ENCODE measurements around the gene PNPLA2.

Gene PNPLA2

DNA sequence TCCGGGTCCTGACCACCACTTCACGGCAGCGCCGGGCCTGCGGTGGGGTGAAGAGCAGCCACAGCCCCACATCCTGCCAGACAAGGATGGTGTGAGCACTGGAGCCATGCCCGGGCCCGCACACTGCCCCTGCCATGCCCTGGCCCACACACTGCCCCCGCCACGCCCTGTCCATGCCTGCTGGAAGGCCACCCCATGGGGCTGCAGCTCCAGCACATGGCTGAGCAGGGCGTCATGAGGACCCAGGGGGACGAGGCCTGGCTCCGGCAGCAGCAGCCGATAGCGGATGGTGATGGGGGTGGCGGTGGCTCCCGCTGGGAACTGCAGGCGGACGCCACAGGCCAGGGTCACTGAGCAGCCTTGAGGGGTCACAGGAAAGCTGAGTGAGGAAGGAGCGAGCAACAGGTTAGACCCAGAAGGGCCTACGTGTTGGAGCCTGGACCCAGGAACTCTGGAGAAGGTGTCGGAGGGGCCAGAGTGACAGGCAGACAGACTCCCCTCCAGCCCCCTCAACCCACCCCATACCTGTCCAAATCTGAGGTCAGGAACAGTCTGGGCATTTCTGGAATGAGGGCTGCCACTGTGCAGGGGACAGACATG lies 16.6 kb upstream of the PNPLA2 start:
- TF ChIP-seq TAF1 (IDR thresholded peaks at IDR 0.05; ENCODE audit: borderline replicate concordance, insufficient read depth, low read length) (no peak), SIN3A (IDR thresholded peaks at IDR 0.05; ENCODE audit: borderline replicate concordance, insufficient read depth, low read length) (no peak), POLR2AphosphoS5 (IDR thresholded peaks at IDR 0.05; ENCODE audit: low read depth, low read length) (no peak), FOXP2 (optimal IDR thresholded peaks at IDR 0.05; ENCODE audit: borderline replicate concordance, extremely low read depth, extremely low read length, insufficient read depth) (no peak)
- TF ChIP-seq, protein P1, sequence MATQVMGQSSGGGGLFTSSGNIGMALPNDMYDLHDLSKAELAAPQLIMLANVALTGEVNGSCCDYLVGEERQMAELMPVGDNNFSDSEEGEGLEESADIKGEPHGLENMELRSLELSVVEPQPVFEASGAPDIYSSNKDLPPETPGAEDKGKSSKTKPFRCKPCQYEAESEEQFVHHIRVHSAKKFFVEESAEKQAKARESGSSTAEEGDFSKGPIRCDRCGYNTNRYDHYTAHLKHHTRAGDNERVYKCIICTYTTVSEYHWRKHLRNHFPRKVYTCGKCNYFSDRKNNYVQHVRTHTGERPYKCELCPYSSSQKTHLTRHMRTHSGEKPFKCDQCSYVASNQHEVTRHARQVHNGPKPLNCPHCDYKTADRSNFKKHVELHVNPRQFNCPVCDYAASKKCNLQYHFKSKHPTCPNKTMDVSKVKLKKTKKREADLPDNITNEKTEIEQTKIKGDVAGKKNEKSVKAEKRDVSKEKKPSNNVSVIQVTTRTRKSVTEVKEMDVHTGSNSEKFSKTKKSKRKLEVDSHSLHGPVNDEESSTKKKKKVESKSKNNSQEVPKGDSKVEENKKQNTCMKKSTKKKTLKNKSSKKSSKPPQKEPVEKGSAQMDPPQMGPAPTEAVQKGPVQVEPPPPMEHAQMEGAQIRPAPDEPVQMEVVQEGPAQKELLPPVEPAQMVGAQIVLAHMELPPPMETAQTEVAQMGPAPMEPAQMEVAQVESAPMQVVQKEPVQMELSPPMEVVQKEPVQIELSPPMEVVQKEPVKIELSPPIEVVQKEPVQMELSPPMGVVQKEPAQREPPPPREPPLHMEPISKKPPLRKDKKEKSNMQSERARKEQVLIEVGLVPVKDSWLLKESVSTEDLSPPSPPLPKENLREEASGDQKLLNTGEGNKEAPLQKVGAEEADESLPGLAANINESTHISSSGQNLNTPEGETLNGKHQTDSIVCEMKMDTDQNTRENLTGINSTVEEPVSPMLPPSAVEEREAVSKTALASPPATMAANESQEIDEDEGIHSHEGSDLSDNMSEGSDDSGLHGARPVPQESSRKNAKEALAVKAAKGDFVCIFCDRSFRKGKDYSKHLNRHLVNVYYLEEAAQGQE (IDR thresholded peaks at IDR 0.05; ENCODE audit: insufficient read depth in 1 of 2, low read depth in 2 of 2, low read length in 2 of 2), result no peak

DNA sequence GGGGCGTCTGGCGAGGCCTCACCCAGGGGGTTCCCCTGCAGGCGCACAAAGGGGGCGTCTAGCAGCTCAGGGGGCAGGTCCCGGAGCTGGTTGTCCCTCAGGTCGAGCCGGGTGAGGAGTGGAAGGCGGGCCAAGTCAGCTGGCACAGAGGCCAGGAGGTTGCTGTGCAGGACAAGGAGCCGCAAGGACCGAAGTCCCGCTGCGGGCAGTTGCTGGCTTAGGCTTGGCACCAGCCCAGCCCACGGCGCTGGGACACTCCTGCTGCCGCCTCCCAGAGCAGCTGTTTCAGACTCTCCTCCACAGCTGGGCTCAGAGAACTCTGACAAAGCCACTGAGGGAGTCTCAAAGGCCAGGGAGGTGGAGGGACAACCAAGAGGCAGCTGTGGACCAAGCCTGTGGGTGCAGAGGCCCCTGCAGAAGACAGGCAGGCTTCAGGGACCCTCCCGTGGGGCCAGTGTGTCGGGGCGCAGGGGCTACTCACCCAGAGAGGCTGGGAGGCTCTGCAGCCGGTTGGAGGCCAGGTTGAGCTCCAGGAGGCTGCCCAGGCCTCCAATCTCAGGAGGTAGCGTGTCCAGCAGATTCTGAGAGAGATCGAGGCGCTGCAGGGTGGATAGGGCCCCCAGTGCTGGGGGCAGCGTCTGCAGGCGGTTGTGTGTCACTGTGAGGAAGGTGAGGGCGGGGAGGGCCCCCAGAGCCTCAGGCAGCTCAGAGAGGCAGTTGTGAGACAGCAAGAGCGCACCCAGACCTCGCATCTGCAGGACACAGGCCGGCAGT lies 15.8 kb upstream of the PNPLA2 start:
- TF ChIP-seq SIN3A (IDR thresholded peaks at IDR 0.05; ENCODE audit: borderline replicate concordance, insufficient read depth, low read length) (no peak), TAF1 (IDR thresholded peaks at IDR 0.05; ENCODE audit: borderline replicate concordance, insufficient read depth, low read length) (no peak), POLR2AphosphoS5 (IDR thresholded peaks at IDR 0.05; ENCODE audit: low read depth, low read length) (no peak), FOXP2 (optimal IDR thresholded peaks at IDR 0.05; ENCODE audit: borderline replicate concordance, extremely low read depth, extremely low read length, insufficient read depth) (no peak)
- TF ChIP-seq, protein P1 (IDR thresholded peaks at IDR 0.05; ENCODE audit: insufficient read depth in 1 of 2, low read depth in 2 of 2, low read length in 2 of 2), result no peak

DNA sequence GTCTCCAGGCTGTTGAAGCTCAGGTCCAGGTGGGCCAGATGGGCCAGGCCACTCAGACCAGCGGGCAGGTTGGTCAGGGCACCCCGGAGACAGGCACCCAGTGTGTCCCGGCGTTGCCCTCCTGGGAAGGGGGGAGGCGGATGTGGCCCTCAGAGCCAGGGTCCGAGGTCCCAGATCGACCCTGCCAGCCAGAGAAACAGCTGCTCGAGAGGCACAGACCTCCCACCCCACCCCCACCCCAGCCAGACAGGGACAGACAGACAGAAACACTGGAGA lies 15.3 kb upstream of the PNPLA2 start:
- TF ChIP-seq TAF1 (IDR thresholded peaks at IDR 0.05; ENCODE audit: borderline replicate concordance, insufficient read depth, low read length), result no peak
- no peak for TF ChIP-seq SIN3A (IDR thresholded peaks at IDR 0.05; ENCODE audit: borderline replicate concordance, insufficient read depth, low read length)
- TF ChIP-seq POLR2AphosphoS5 (IDR thresholded peaks at IDR 0.05; ENCODE audit: low read depth, low read length), result no peak
- TF ChIP-seq, protein P1 (IDR thresholded peaks at IDR 0.05; ENCODE audit: insufficient read depth in 1 of 2, low read depth in 2 of 2, low read length in 2 of 2), result no peak
- TF ChIP-seq FOXP2 (optimal IDR thresholded peaks at IDR 0.05; ENCODE audit: borderline replicate concordance, extremely low read depth, extremely low read length, insufficient read depth), result no peak

DNA sequence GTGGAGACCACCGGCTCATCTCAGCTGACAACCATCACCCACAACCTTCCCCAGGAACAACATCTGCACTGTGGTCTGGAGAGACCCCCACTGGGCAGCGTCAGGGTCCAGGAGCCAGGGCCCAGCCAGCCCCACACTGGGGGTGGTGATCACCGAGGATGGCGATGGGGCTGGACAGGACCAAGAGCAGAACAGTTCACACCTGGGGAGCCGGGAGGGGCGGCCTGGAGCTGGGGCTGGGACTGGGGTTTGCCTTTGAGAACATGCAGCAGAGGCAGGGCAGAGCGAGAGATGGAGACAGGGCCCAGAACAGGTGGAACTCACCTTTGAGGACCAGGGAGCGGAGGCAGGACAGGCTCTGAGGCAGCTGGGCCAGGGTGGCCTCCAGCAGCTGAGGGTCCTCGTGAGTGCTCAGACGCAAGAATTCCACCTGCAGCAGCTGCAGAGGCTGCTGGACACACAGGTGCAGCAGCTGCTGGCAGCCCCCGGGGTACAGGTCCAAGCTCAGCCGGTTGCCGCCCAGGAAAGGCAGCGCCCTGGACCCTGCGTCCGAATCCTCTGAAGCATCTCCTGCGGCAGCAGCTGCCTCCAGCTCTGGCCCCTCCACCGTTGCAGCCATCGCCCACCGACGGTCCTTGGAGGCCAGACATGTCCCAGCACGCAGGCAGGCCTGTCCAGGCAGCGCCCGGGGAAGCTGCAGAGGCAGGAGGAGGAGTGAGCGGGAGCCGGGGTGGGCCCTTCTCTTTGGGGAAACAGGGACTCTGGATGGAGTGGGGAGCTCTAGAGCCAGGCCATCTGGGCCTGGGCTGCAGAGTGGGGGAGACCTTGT lies 14.7 kb upstream of the PNPLA2 start:
- TF ChIP-seq FOXP2 (optimal IDR thresholded peaks at IDR 0.05; ENCODE audit: borderline replicate concordance, extremely low read depth, extremely low read length, insufficient read depth) (no peak), POLR2AphosphoS5 (IDR thresholded peaks at IDR 0.05; ENCODE audit: low read depth, low read length) (no peak), TAF1 (IDR thresholded peaks at IDR 0.05; ENCODE audit: borderline replicate concordance, insufficient read depth, low read length) (no peak), SIN3A (IDR thresholded peaks at IDR 0.05; ENCODE audit: borderline replicate concordance, insufficient read depth, low read length) (no peak)
- TF ChIP-seq, protein P1 (IDR thresholded peaks at IDR 0.05; ENCODE audit: insufficient read depth in 1 of 2, low read depth in 2 of 2, low read length in 2 of 2), result no peak
